AG04450 (cell line): ENCODE data around the gene TRIAP1. TPM values are rescaled to one million over a fixed set of nuclear protein-coding genes. Genes with fewer than 3 reads are reported as not detected.

Experiments
- CTCF ChIA-PET: fragments of 300-600, 350-600 bp; formaldehyde crosslinking; extraction: SDS; loops from one replicate; lab custom pipeline; 2022; ENCODE audit warnings: antibody characterized with exemption, inconsistent platforms; lab: Charles Lee
- POLR2A ChIA-PET: fragments of 350-600 bp; formaldehyde crosslinking; extraction: SDS; loops from one replicate; lab custom pipeline; 2021; ENCODE audit warnings: antibody characterized with exemption, inconsistent platforms; lab: Yijun Ruan, JAX
- DNase-seq: peaks from one replicate; pipeline ENCODE4 v3.0.0-alpha.2; 2011; ENCODE audit warnings: low read depth, low spot score
- H3K27ac ChIP-seq: one replicate; pipeline ENCODE4 v1.5.1; 2012; ENCODE audit warnings: low read depth, low read length, control low read depth
- H3K27me3 ChIP-seq: one replicate; pipeline ENCODE4 v1.6.0; 2012; ENCODE audit warnings: low read length; ENCODE audit not compliant: control insufficient read depth, insufficient read depth
- H3K4me3 ChIP-seq: 2 replicates; pipeline ENCODE4 v1.5.1; 2011; ENCODE audit warnings: mild to moderate bottlenecking, low read depth, low read length, control low read depth
- H3K9me3 ChIP-seq: 2 replicates; pipeline ENCODE4 v1.5.1; 2012; ENCODE audit warnings: low read length; ENCODE audit not compliant: control insufficient read depth, insufficient read depth
- polyA plus RNA-seq: library from polyadenylated mRNA; depleted of rRNA; stranded (reverse); fragments of >200 nt; gene quantifications from 2 replicates; pipeline ENCODE4 v1.2.3, GENCODE V29; 2011; rRNA removed
- TF ChIP-seq, protein P1 (sequence below): IDR thresholded peaks from 2 replicates; pipeline ENCODE4 v1.5.1; 2011; ENCODE audit warnings: low read depth, low read length, control low read depth, inconsistent platforms

TRIAP1 gene
- polyA plus RNA-seq, 1 experiment, result 70.7 TPM

DNA sequence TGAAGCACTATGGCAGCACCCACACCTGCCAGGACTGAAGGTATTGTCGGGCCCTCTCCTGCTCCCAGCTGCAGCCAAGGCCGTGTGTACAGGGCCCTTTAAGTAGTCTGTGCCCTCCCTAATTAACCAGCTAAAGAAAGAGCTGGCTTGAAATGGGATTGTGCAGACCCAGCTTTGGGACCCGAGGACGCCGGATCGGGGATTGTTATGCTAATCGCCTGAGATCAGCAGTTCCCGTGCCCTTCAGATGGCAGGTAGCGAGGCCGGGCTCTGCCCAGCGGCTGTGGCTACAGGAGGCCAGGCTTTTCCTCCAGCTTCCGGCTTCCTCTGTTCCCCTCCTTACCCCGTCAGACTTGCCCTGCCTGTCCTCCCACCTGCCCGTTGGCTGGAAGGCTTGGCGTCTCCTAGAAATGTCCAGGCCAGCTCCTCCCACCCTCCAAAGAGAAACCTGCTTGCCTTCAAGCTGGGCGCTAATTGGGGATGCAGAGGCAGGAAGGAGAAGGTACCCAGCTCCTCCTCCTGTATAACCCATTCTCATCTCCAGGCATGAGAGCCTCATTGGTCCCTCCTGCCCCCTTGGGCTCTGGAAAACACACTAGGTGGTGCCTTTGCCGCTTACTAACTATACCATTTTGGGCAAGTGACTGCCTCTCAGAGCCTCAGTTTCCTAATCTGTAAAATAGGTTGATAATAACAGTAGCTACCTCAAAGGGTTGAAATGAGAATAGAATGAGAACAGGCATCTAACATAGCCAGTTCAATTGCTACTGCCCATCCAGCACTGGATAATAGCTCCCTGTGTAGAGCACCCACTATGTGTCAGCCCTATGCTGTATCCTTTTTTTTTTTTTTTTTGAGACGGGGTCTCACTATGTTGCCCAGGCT lies 51.5 kb downstream of the TRIAP1 start:
- POLR2A ChIA-PET, result interaction anchor here (0.5 to 0.6 kb wide), 3 partner anchors 62 to 92 kb away, joined by 3 to 9 read pairs (median 4); no protein-coding TSS in a partner anchor
- H3K9me3 ChIP-seq, result no peaks in the 10 kb centered on the region; the same call in 1 of the 2 replicates
- no peak overlapping the region for H3K27ac ChIP-seq
- no peak overlapping the region for H3K4me3 ChIP-seq
- CTCF ChIA-PET, result interaction anchor here (0.5 kb wide), 1 partner anchor 28 kb away, joined by 3 read pairs; no protein-coding TSS in a partner anchor
- TF ChIP-seq, protein P1, sequence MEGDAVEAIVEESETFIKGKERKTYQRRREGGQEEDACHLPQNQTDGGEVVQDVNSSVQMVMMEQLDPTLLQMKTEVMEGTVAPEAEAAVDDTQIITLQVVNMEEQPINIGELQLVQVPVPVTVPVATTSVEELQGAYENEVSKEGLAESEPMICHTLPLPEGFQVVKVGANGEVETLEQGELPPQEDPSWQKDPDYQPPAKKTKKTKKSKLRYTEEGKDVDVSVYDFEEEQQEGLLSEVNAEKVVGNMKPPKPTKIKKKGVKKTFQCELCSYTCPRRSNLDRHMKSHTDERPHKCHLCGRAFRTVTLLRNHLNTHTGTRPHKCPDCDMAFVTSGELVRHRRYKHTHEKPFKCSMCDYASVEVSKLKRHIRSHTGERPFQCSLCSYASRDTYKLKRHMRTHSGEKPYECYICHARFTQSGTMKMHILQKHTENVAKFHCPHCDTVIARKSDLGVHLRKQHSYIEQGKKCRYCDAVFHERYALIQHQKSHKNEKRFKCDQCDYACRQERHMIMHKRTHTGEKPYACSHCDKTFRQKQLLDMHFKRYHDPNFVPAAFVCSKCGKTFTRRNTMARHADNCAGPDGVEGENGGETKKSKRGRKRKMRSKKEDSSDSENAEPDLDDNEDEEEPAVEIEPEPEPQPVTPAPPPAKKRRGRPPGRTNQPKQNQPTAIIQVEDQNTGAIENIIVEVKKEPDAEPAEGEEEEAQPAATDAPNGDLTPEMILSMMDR, result no peak
- DNase-seq, result no peak
- peaks cover 45% of the 10 kb centered on the region for H3K27me3 ChIP-seq

Other genes starting within 250 kb of the TRIAP1 start
- gene RPLP0, start 245.3 kb downstream of the TRIAP1 start, polyA plus RNA-seq, result 4,854 and 5,695 TPM in 2 replicates
- gene PXN, start 180.7 kb downstream of the TRIAP1 start, polyA plus RNA-seq, result 35.0 and 48.1 TPM in 2 replicates
- under 0.01 TPM in 2 replicates for gene RNU4-2, start 154.5 kb downstream of the TRIAP1 start, polyA plus RNA-seq
- gene RNU4-1, start 153.1 kb downstream of the TRIAP1 start, polyA plus RNA-seq, result under 0.01 TPM in 1 of 2 replicates, not detected in the other
- gene SIRT4, start 144.1 kb downstream of the TRIAP1 start, polyA plus RNA-seq, result 1.4 and 1.9 TPM in 2 replicates
- 0.20 and 0.41 TPM in 2 replicates for gene PLA2G1B, start 118.6 kb downstream of the TRIAP1 start, polyA plus RNA-seq
- gene MSI1, start 77.2 kb downstream of the TRIAP1 start, polyA plus RNA-seq, result not detected in 2 replicates
- 414 and 536 TPM in 2 replicates for gene COX6A1, start 8.3 kb downstream of the TRIAP1 start, polyA plus RNA-seq
- gene GATC, start 60 bp upstream of the TRIAP1 start, polyA plus RNA-seq, result 20.6 and 25.9 TPM in 2 replicates
- gene SRSF9, start 23.4 kb upstream of the TRIAP1 start, polyA plus RNA-seq, result 127 and 154 TPM in 2 replicates
- 649 and 720 TPM in 2 replicates for gene DYNLL1, start 49.7 kb upstream of the TRIAP1 start, polyA plus RNA-seq
- 36.2 and 47.1 TPM in 2 replicates for gene COQ5, start 82.8 kb upstream of the TRIAP1 start, polyA plus RNA-seq
- 101 and 105 TPM in 2 replicates for gene RNF10, start 88.0 kb upstream of the TRIAP1 start, polyA plus RNA-seq
- 49.8 and 54.0 TPM in 2 replicates for gene POP5, start 135.0 kb upstream of the TRIAP1 start, polyA plus RNA-seq
- 0.09 and 0.27 TPM in 2 replicates for gene CABP1, start 194.2 kb upstream of the TRIAP1 start, polyA plus RNA-seq
- 76.7 and 84.2 TPM in 2 replicates for gene MLEC, start 240.8 kb upstream of the TRIAP1 start, polyA plus RNA-seq